ENCODE data around the gene STK39. TPM values are rescaled to one million over a fixed set of nuclear protein-coding genes. Genes with fewer than 3 reads are reported as not detected.
"Not testable (repeated sequence)": the region's sequence is repeated elsewhere in the genome, so short reads cannot be mapped to it uniquely, and the experiment has no call there.

Gene STK39
- total RNA-seq, 2 experiments from 2014 or later = 26.5 to 27.7 TPM

GRCh38 chr2:168120730-168121129 is 126.7 kb downstream of the STK39 start:
- POLR2A ChIA-PET = no interaction called here
- CTCF ChIA-PET = no interaction called here

GRCh38 chr2:168120310-168120709 is 127.1 kb downstream of the STK39 start:
- ChIA-PET CTCF (interaction anchor here (1.1 to 1.8 kb wide), 2 partner anchors 8 to 14 kb away, joined by 4 read pairs; no protein-coding TSS in a partner anchor), POLR2A (no interaction called here)

GRCh38 chr2:168119515-168120141 is 127.8 kb downstream of the STK39 start:
- CTCF ChIA-PET = interaction anchor here (0.9 to 1.8 kb wide), 7 partner anchors 9 to 465 kb away, joined by 3 to 4 read pairs (median 4); no protein-coding TSS in a partner anchor
- POLR2A ChIA-PET = no interaction called here

- ChIA-PET CTCF (interaction anchor here (0.6 to 1.8 kb wide), 15 partner anchors 10 to 825 kb away, joined by 3 to 6 read pairs (median 3); no protein-coding TSS in a partner anchor), POLR2A (interaction anchor here (0.8 kb wide), 1 partner anchor 366 kb away, joined by 9 read pairs; no protein-coding TSS in a partner anchor)
These were observed 128.5 kb downstream of the STK39 start for GRCh38 chr2:168118733-168119514.

- ChIA-PET POLR2A (no interaction called here), CTCF (no interaction called here)
These were observed 130.9 kb downstream of the STK39 start for GRCh38 chr2:168116448-168116847.

GRCh38 chr2:168114619-168115018 is 132.8 kb downstream of the STK39 start:
- ChIA-PET POLR2A (no interaction called here), CTCF (no interaction called here)

GRCh38 chr2:168114040-168114439 is 133.4 kb downstream of the STK39 start:
- CTCF ChIA-PET = no interaction called here
- POLR2A ChIA-PET = no interaction called here

- ChIA-PET POLR2A (no interaction called here), CTCF (interaction anchor here (1.1 to 1.6 kb wide), 2 partner anchors 10 to 12 kb away, joined by 3 to 4 read pairs; no protein-coding TSS in a partner anchor)
These were observed 140.1 kb downstream of the STK39 start for GRCh38 chr2:168107322-168107721.

GRCh38 chr2:168105127-168105683 is 142.2 kb downstream of the STK39 start:
- CTCF ChIA-PET = no interaction called here
- POLR2A ChIA-PET = no interaction called here

- POLR2A ChIA-PET = no interaction called here
- CTCF ChIA-PET = no interaction called here
These were observed 150.0 kb downstream of the STK39 start for GRCh38 chr2:168097431-168097830.

GRCh38 chr2:168096158-168096557 is 151.2 kb downstream of the STK39 start:
- ChIA-PET POLR2A (no interaction called here), CTCF (no interaction called here)

GRCh38 chr2:168091986-168092385 is 155.4 kb downstream of the STK39 start:
- CTCF ChIA-PET = interaction anchor here (0.7 kb wide), 1 partner anchor 9 kb away, joined by 4 read pairs; no protein-coding TSS in a partner anchor
- POLR2A ChIA-PET = no interaction called here

- POLR2A ChIA-PET = no interaction called here
- CTCF ChIA-PET = no interaction called here
These were observed 156.8 kb downstream of the STK39 start for GRCh38 chr2:168090366-168091135.

GRCh38 chr2:168089200-168089599 is 158.2 kb downstream of the STK39 start:
- ChIA-PET CTCF (no interaction called here), POLR2A (no interaction called here)

- CTCF ChIA-PET = interaction anchor here (0.6 kb wide), 1 partner anchor 923 kb away, joined by 3 read pairs; no protein-coding TSS in a partner anchor
- POLR2A ChIA-PET = no interaction called here
These were observed 160.0 kb downstream of the STK39 start for GRCh38 chr2:168087401-168087800.

GRCh38 chr2:168086851-168087250 is 160.5 kb downstream of the STK39 start:
- ChIA-PET POLR2A (no interaction called here), CTCF (no interaction called here)

- ChIA-PET POLR2A (no interaction called here), CTCF (no interaction called here)
These were observed 161.5 kb downstream of the STK39 start for GRCh38 chr2:168085801-168086361.

- ChIA-PET CTCF (no interaction called here), POLR2A (no interaction called here)
These were observed 163.1 kb downstream of the STK39 start for GRCh38 chr2:168084288-168084687.

GRCh38 chr2:168081452-168081851 is 165.9 kb downstream of the STK39 start:
- CTCF ChIA-PET, POLR2A ChIA-PET: not testable (repeated sequence)

GRCh38 chr2:168079236-168079635 is 168.2 kb downstream of the STK39 start:
- ChIA-PET CTCF (no interaction called here), POLR2A (no interaction called here)
